HG03175 (cell line): ENCODE measurements around the gene TRIM32.

Experiments used
- ATAC-seq: cut with Tn5 transposase; IDR thresholded peaks from one replicate; pipeline ENCODE4 v1.9.1; 2021; ENCODE audit warnings: mild to moderate bottlenecking, moderate library complexity; ENCODE audit not compliant: unreplicated experiment

TRIM32 gene

GRCh38 chr9:116750510-116750909 is 63.4 kb downstream of the TRIM32 start:
- ATAC-seq, result no peak
